Stomach (tissue), 4 donors: ENCODE measurements around the gene SLC17A5.

Source experiments
- CTCF ChIP-seq, 7 experiments: fragments of 450-650 bp in 4 of 7; fragments of 200-600 bp in 3 of 7; sonication (generic) in 3 of 7; IDR thresholded peaks; one replicate each; pipeline ENCODE4 v1.5.1; 2016 to 2019; ENCODE audit warnings: antibody characterized with exemption in 7 of 7, control low read depth in 2 of 7, mild to moderate bottlenecking in 1 of 7
- EP300 ChIP-seq: sonication (generic); formaldehyde crosslinking; IDR thresholded peaks from one replicate; pipeline ENCODE4 v1.6.1; 2017; ENCODE audit warnings: antibody characterized with exemption
- POLR2A ChIP-seq, 4 donors: fragments of 450-650 bp; IDR thresholded peaks; one replicate each; pipeline ENCODE4 v1.6.1; 2016; ENCODE audit warnings: antibody characterized with exemption in 4 of 4, control low read depth in 2 of 4, mild to moderate bottlenecking in 1 of 4, moderate library complexity in 1 of 4
- POLR2AphosphoS5 ChIP-seq, 3 donors: sonication (generic); formaldehyde crosslinking; IDR thresholded peaks; one replicate each; pipeline ENCODE4 v1.6.1; 2016; ENCODE audit warnings: antibody characterized with exemption in 3 of 3

GRCh38 chr6:73664701-73665100 is 10.9 kb upstream of the SLC17A5 start:
- TF ChIP-seq CTCF (IDR thresholded peaks at IDR 0.05) (no peak), POLR2AphosphoS5 (IDR thresholded peaks at IDR 0.05) (no peak), POLR2A (IDR thresholded peaks at IDR 0.05) (no peak), EP300 (no peak)
